GM23248 (cell line): ENCODE data around the gene ROCK2.

Experiments used
- EZH2 ChIP-seq: fragments of 200-600 bp; sonication (generic); IDR thresholded peaks from 2 replicates; pipeline ENCODE4 v1.6.1; 2018; ENCODE audit warnings: antibody characterized with exemption, mild to moderate bottlenecking; ENCODE audit not compliant: insufficient read depth, poor library complexity, severe bottlenecking
- EZH2phosphoT487 ChIP-seq: fragments of 200-600 bp; sonication (generic); IDR thresholded peaks from 2 replicates; pipeline ENCODE4 v1.6.1; 2018; ENCODE audit warnings: antibody characterized with exemption, moderate library complexity, mild to moderate bottlenecking, low read depth; ENCODE audit not compliant: insufficient read depth

- TF ChIP-seq EZH2 (no peak), EZH2phosphoT487 (no peak)
These were observed 130.5 kb downstream of the ROCK2 start for GRCh38 chr2:11213975-11214374.
